ENCODE results near the gene PEX13. TPM values are rescaled to one million over a fixed set of nuclear protein-coding genes. Genes with fewer than 3 reads are reported as not detected.
"Not testable (repeated sequence)": the region's sequence is repeated elsewhere in the genome, so short reads cannot be mapped to it uniquely, and the experiment has no call there.

The PEX13 gene
- polyA plus RNA-seq, 3 donors, result 4.1 to 5.7 (median 4.8) TPM

DNA sequence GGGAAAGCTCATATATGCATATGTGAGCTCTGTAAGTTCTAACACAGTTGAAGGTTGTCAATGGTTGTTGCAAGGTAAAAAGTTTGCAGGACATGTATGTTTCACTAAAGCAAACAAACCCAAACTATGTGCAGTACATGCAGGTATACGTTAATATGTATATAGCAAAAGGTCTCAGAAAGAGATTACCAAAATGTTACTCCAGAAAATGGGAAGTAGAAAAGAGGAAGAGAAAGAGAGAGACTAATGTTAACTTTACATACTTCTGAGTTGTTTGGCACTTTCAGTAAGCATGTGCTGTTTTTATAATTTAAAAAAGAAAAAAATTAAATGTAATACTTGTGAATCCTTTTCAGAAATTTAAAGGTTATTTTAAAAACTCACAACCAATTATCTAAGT, 32.8 kb upstream of the PEX13 start:
- Histone ChIP-seq H3K9me3 (replicated peaks in 1 of 2; ENCODE audit: control insufficient read depth in 1 of 2, insufficient read depth in 1 of 2, low read length in 2 of 2) (no peaks in the 10 kb centered on the region), H4K20me1 (ENCODE audit: insufficient read depth, low read length) (no peaks in the 10 kb centered on the region), H3K9ac (ENCODE audit: insufficient read depth, low read length, poor library complexity, severe bottlenecking) (no peak overlapping the region), H3K27ac (ENCODE audit: low read depth in 1 of 2, low read length in 2 of 2) (no peak overlapping the region), H3K4me1 (ENCODE audit: control insufficient read depth in 1 of 2, insufficient read depth in 2 of 2, low read length in 2 of 2) (peaks cover 21 to 37% of the 10 kb centered on the region in 2 donors), H2AFZ (ENCODE audit: insufficient read depth, low read depth, low read length, poor library complexity, severe bottlenecking) (no peak overlapping the region), H3K79me2 (ENCODE audit: insufficient read depth, low read length) (no peaks in the 10 kb centered on the region), H3K4me3 (replicated peaks in 1 of 3; ENCODE audit: low read depth in 2 of 3, low read length in 3 of 3) (peak overlapping the region in 1 of 3 experiments; percentile 41), H3K36me3 (replicated peaks in 1 of 2; ENCODE audit: control insufficient read depth in 1 of 2, insufficient read depth in 2 of 2, low read length in 2 of 2) (no peaks in the 10 kb centered on the region), H3K4me2 (replicated peaks; ENCODE audit: extremely low read depth, low read length, poor library complexity, severe bottlenecking) (peak overlapping the region; percentile 47), H3K27me3 (ENCODE audit: control insufficient read depth in 2 of 2, insufficient read depth in 2 of 2, low read length in 2 of 2) (no peaks in the 10 kb centered on the region)
- no peaks in the 10 kb centered on the region for H3K27me3 Mint-ChIP-seq (ENCODE audit: low read depth in 3 of 3)
- intact Hi-C loops (cut with micrococcal nuclease), result no loop called here
- peaks cover 38% of the 10 kb centered on the region for H3K4me1 Mint-ChIP-seq
- DNase-seq, result peak; percentile 29 to 72 (median 57)
- H3K36me3 Mint-ChIP-seq, result no peaks in the 10 kb centered on the region
- peaks cover 0 to 2% (median 0%) of the 10 kb centered on the region in 7 donors for H3K9me3 Mint-ChIP-seq
- H3K4me3 Mint-ChIP-seq, result no peak overlapping the region
- H3K27ac Mint-ChIP-seq, result peak overlapping the region in 3 of 7 donors; percentile 11 to 36 (median 15)
- TF ChIP-seq, protein P1, sequence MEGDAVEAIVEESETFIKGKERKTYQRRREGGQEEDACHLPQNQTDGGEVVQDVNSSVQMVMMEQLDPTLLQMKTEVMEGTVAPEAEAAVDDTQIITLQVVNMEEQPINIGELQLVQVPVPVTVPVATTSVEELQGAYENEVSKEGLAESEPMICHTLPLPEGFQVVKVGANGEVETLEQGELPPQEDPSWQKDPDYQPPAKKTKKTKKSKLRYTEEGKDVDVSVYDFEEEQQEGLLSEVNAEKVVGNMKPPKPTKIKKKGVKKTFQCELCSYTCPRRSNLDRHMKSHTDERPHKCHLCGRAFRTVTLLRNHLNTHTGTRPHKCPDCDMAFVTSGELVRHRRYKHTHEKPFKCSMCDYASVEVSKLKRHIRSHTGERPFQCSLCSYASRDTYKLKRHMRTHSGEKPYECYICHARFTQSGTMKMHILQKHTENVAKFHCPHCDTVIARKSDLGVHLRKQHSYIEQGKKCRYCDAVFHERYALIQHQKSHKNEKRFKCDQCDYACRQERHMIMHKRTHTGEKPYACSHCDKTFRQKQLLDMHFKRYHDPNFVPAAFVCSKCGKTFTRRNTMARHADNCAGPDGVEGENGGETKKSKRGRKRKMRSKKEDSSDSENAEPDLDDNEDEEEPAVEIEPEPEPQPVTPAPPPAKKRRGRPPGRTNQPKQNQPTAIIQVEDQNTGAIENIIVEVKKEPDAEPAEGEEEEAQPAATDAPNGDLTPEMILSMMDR (IDR thresholded peaks at IDR 0.05), result no peak
- WGBS (ENCODE audit: insufficient coverage), result no CpG with 5 or more reads among the region's 1 CpG

DNA sequence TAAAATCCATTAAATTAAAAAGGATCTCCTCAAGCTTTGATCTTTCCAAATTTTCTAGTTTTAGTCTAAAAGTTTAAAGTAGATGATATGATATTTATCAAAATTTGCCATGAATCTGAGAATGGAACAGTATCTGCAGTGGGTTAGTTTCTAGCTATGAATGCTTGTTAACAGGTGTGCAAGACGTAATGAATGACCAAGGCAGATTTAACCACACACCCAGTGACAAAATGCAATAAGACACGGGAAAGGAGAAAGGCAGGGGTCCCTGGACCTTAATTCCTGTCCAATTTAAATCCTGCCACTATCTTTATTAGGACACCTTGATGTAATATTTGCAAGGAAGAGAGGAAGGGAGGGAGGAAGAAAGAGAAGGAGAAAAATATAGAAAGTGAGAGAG, 30.5 kb upstream of the PEX13 start:
- H3K27me3 ChIP-seq (ENCODE audit: control insufficient read depth in 2 of 2, insufficient read depth in 2 of 2, low read length in 2 of 2), result no peaks in the 10 kb centered on the region
- H3K4me3 ChIP-seq (replicated peaks in 1 of 3; ENCODE audit: low read depth in 2 of 3, low read length in 3 of 3), result no peak overlapping the region
- Mint-ChIP-seq H3K4me3 (no peak overlapping the region), H3K9me3 (peaks cover 0 to 15% (median 9%) of the 10 kb centered on the region in 7 donors), H3K4me1 (peaks cover 33% of the 10 kb centered on the region), H3K27me3 (ENCODE audit: low read depth in 3 of 3) (peaks cover 0 to 1% (median 0%) of the 10 kb centered on the region in 3 donors), H3K27ac (peak overlapping the region in 3 of 7 donors; percentile 35 to 80 (median 62)), H3K36me3 (peaks cover 3 to 12% of the 10 kb centered on the region in 2 donors)
- TF ChIP-seq, protein P1 (IDR thresholded peaks at IDR 0.05), result no peak
- WGBS (ENCODE audit: insufficient coverage), result no CpG with 5 or more reads among the region's 2 CpGs
- H3K9ac ChIP-seq (ENCODE audit: insufficient read depth, low read length, poor library complexity, severe bottlenecking), result no peak overlapping the region
- peaks cover 20 to 32% of the 10 kb centered on the region in 2 donors for H3K4me1 ChIP-seq (ENCODE audit: control insufficient read depth in 1 of 2, insufficient read depth in 2 of 2, low read length in 2 of 2)
- H3K9me3 ChIP-seq (replicated peaks in 1 of 2; ENCODE audit: control insufficient read depth in 1 of 2, insufficient read depth in 1 of 2, low read length in 2 of 2), result peaks cover 8 to 9% of the 10 kb centered on the region in 2 donors
- DNase-seq, result no peak
- H4K20me1 ChIP-seq (ENCODE audit: insufficient read depth, low read length), result no peaks in the 10 kb centered on the region
- H3K36me3 ChIP-seq (replicated peaks in 1 of 2; ENCODE audit: control insufficient read depth in 1 of 2, insufficient read depth in 2 of 2, low read length in 2 of 2), result no peaks in the 10 kb centered on the region
- no peaks in the 10 kb centered on the region for H3K79me2 ChIP-seq (ENCODE audit: insufficient read depth, low read length)
- no peak overlapping the region for H2AFZ ChIP-seq (ENCODE audit: insufficient read depth, low read depth, low read length, poor library complexity, severe bottlenecking)
- intact Hi-C loops (cut with micrococcal nuclease), result no loop called here
- H3K4me2 ChIP-seq (replicated peaks; ENCODE audit: extremely low read depth, low read length, poor library complexity, severe bottlenecking), result no peak overlapping the region
- H3K27ac ChIP-seq (ENCODE audit: low read depth in 1 of 2, low read length in 2 of 2), result peak overlapping the region in 1 of 2 donors; percentile 4

DNA sequence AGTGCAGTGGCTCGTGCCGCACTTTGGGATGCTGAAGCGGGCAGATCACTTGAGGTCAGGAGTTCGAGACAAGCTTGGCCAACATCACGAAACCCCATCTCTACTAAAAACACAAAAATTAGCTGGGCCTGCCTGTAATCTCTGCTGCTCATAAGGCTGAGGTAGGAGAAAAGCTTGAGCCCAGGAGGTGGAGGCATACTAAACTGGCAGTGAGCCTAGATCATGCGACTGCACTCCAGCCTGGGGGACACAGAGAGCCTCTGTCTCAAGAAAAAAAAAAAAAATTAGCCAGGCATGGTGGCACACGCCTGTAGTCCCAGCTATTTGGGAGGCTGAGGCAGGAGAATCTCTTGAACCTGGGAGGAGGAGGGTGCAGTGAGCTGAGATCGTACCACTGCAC, 29.9 kb upstream of the PEX13 start:
- H3K4me3 ChIP-seq (replicated peaks in 1 of 3; ENCODE audit: low read depth in 2 of 3, low read length in 3 of 3); H2AFZ ChIP-seq (ENCODE audit: insufficient read depth, low read depth, low read length, poor library complexity, severe bottlenecking); DNase-seq; intact Hi-C loops (cut with micrococcal nuclease); H3K27me3 Mint-ChIP-seq (ENCODE audit: low read depth in 3 of 3); H3K9ac ChIP-seq (ENCODE audit: insufficient read depth, low read length, poor library complexity, severe bottlenecking); H3K27ac ChIP-seq (ENCODE audit: low read depth in 1 of 2, low read length in 2 of 2); H3K27me3 ChIP-seq (ENCODE audit: control insufficient read depth in 2 of 2, insufficient read depth in 2 of 2, low read length in 2 of 2); H3K4me2 ChIP-seq (replicated peaks; ENCODE audit: extremely low read depth, low read length, poor library complexity, severe bottlenecking); H3K4me3 Mint-ChIP-seq; H3K79me2 ChIP-seq (ENCODE audit: insufficient read depth, low read length); H3K36me3 ChIP-seq (replicated peaks in 1 of 2; ENCODE audit: control insufficient read depth in 1 of 2, insufficient read depth in 2 of 2, low read length in 2 of 2); H4K20me1 ChIP-seq (ENCODE audit: insufficient read depth, low read length): not testable (repeated sequence)
- Histone ChIP-seq H3K4me1 (ENCODE audit: control insufficient read depth in 1 of 2, insufficient read depth in 2 of 2, low read length in 2 of 2) (peaks cover 20 to 38% of the 10 kb centered on the region in 2 donors), H3K9me3 (replicated peaks in 1 of 2; ENCODE audit: control insufficient read depth in 1 of 2, insufficient read depth in 1 of 2, low read length in 2 of 2) (peaks cover 10 to 11% of the 10 kb centered on the region in 2 donors)
- H3K4me1 Mint-ChIP-seq, result peaks cover 38% of the 10 kb centered on the region
- WGBS (ENCODE audit: insufficient coverage), result 90% methylated on average over 2 of the region's 8 CpGs
- H3K36me3 Mint-ChIP-seq, result peaks cover 3 to 12% of the 10 kb centered on the region in 2 donors
- peak overlapping the region in 1 of 7 donors; percentile 31 for H3K27ac Mint-ChIP-seq
- H3K9me3 Mint-ChIP-seq, result peaks cover 0 to 17% (median 12%) of the 10 kb centered on the region in 7 donors

Data from CD14-positive monocyte (primary cell).